ENCODE measurements around the gene KRTAP10-11. TPM values are rescaled to one million over a fixed set of nuclear protein-coding genes. Genes with fewer than 3 reads are reported as not detected.

The KRTAP10-11 gene
- total RNA-seq, 1 donor from 2014 or later: not detected

GRCh38 chr21:44650265-44650972 lies 4.2 kb downstream of the KRTAP10-11 start:
- Histone ChIP-seq H3K27ac (replicated peaks) (no peak overlapping the region), H3K27me3 (ENCODE audit: low read depth) (peaks cover 22% of the 10 kb centered on the region), H3K4me3 (no peak overlapping the region), H3K36me3 (no peaks in the 10 kb centered on the region), H3K9me3 (replicated peaks) (peaks cover 3% of the 10 kb centered on the region), H3K4me1 (no peaks in the 10 kb centered on the region)
- DNase-seq: no peak
- TF ChIP-seq, protein P1, sequence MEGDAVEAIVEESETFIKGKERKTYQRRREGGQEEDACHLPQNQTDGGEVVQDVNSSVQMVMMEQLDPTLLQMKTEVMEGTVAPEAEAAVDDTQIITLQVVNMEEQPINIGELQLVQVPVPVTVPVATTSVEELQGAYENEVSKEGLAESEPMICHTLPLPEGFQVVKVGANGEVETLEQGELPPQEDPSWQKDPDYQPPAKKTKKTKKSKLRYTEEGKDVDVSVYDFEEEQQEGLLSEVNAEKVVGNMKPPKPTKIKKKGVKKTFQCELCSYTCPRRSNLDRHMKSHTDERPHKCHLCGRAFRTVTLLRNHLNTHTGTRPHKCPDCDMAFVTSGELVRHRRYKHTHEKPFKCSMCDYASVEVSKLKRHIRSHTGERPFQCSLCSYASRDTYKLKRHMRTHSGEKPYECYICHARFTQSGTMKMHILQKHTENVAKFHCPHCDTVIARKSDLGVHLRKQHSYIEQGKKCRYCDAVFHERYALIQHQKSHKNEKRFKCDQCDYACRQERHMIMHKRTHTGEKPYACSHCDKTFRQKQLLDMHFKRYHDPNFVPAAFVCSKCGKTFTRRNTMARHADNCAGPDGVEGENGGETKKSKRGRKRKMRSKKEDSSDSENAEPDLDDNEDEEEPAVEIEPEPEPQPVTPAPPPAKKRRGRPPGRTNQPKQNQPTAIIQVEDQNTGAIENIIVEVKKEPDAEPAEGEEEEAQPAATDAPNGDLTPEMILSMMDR (IDR thresholded peaks at IDR 0.05; ENCODE audit: borderline replicate concordance): no peak
- intact Hi-C loops (cut with micrococcal nuclease): no loop called here

- TF ChIP-seq, protein P1 (IDR thresholded peaks at IDR 0.05; ENCODE audit: borderline replicate concordance): no peak
- no peaks in the 10 kb centered on the region for H3K4me1 ChIP-seq
- H3K27ac ChIP-seq (replicated peaks): no peak overlapping the region
- H3K9me3 ChIP-seq (replicated peaks): peaks cover 3% of the 10 kb centered on the region
- no peaks in the 10 kb centered on the region for H3K36me3 ChIP-seq
- no peak for DNase-seq
- H3K4me3 ChIP-seq: no peak overlapping the region
- H3K27me3 ChIP-seq (ENCODE audit: low read depth): peaks cover 22% of the 10 kb centered on the region
- intact Hi-C loops (cut with micrococcal nuclease): no loop called here
Measured at GRCh38 chr21:44650973-44651675, 4.9 kb downstream of the KRTAP10-11 start.

GRCh38 chr21:44653123-44653522 lies 6.9 kb downstream of the KRTAP10-11 start:
- Histone ChIP-seq H3K4me3 (no peak overlapping the region), H3K27me3 (ENCODE audit: low read depth) (peaks cover 22% of the 10 kb centered on the region), H3K36me3 (no peaks in the 10 kb centered on the region), H3K9me3 (replicated peaks) (peaks cover 12% of the 10 kb centered on the region), H3K4me1 (no peaks in the 10 kb centered on the region), H3K27ac (replicated peaks) (no peak overlapping the region)
- intact Hi-C loops (cut with micrococcal nuclease): no loop called here
- DNase-seq: no peak
- TF ChIP-seq, protein P1 (IDR thresholded peaks at IDR 0.05; ENCODE audit: borderline replicate concordance): no peak

DNA sequence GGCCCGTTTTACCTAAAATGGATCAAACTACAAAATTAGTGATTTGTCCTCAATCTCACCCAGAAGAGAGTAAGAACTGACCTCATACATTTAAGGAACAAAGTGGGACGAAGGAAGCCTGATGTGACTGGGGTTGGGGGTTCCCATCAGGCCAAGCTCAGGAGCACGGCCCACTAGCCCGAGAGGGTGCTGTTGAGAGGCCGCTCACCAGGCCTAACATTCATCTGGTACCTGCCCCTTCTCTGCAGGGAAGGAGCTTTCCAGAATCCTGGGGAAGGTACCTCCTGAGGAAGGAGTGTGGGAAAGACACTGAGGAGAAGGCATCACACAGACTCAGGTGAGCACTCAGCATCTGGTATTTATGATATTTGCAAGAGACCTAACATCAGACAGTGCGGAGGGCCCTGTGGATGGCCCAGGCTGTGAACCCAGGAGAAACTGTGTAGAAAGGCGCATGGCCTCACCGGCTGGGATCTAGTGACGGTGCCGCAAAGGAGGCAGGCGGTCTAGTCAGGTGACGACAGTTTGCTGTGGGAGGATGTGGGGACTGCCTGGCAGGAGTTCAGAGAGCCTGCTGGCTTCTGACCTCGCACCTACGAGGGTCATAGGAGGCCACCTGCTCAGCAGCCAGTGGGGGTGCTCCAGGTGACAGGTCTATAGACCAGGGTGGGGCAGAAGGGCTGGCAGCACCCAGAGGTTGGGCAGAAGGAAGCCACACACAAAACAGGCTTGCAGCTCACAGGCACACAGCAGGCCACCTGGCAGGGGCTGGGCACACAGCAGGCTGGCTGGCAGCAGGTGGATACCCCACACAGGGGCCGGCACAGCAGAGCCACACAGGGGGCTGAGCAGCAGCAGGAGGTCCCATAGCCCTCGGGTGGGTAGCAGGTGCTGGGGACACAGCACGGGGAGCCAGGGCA lies 7.7 kb downstream of the KRTAP10-11 start:
- no peak overlapping the region for H3K27ac ChIP-seq (replicated peaks)
- no peak for DNase-seq
- TF ChIP-seq, protein P1 (IDR thresholded peaks at IDR 0.05; ENCODE audit: borderline replicate concordance): no peak

GRCh38 chr21:44654576-44655175 lies 8.5 kb downstream of the KRTAP10-11 start, which contains the start of gene KRTAP12-4:
KRTAP12-4 (minus strand) TSS chr21:44654659; CDS start chr21:44654614, 45 bp downstream.
- no peak within 1 kb of the TSS for H3K4me3 ChIP-seq
- no peaks in the 10 kb centered on the region for H3K4me1 ChIP-seq
- no peak for DNase-seq
- intact Hi-C loops (cut with micrococcal nuclease): no loop called here
- no peaks in the 10 kb centered on the region for H3K36me3 ChIP-seq
- TF ChIP-seq, protein P1 (IDR thresholded peaks at IDR 0.05; ENCODE audit: borderline replicate concordance): no peak
- no peak within 1 kb of the TSS for H3K27ac ChIP-seq (replicated peaks)
- peaks cover 14% of the 10 kb centered on the region for H3K27me3 ChIP-seq (ENCODE audit: low read depth)
- H3K9me3 ChIP-seq (replicated peaks): peaks cover 12% of the 10 kb centered on the region

More for the DNA sequence above, 7.7 kb downstream of the KRTAP10-11 start:
- no peaks in the 10 kb centered on the region for H3K36me3 ChIP-seq
- no peak overlapping the region for H3K4me3 ChIP-seq
- intact Hi-C loops (cut with micrococcal nuclease): no loop called here
- peaks cover 20% of the 10 kb centered on the region for H3K27me3 ChIP-seq (ENCODE audit: low read depth)
- no peaks in the 10 kb centered on the region for H3K4me1 ChIP-seq
- H3K9me3 ChIP-seq (replicated peaks): peaks cover 12% of the 10 kb centered on the region
